GM12878 (cell line): ENCODE measurements around the gene SCAMP1. TPM values are rescaled to one million over a fixed set of nuclear protein-coding genes. Genes with fewer than 3 reads are reported as not detected.

ENCODE experiments used
- ATAC-seq: fragments of 200-7000 bp; cut with Tn5 transposase; 3 replicates; pipeline ENCODE4 v1.9.1; 2020; ENCODE audit warnings: mild to moderate bottlenecking, moderate library complexity
- BruUV-seq: library from RNA; stranded (reverse); fragments of 400-500 nt; replicated peaks from 2 replicates; lab custom pipeline; 2021; lab: Mats Ljungman, UMichigan
- CTCF ChIA-PET: fragments of 300-600 bp; sonication (Branson Sonifier 250); formaldehyde crosslinking; extraction: SDS; loops from one replicate; lab custom pipeline; 2021; ENCODE audit warnings: inconsistent platforms; lab: Yijun Ruan, JAX
- POLR2A ChIA-PET: fragments of 350-600 bp; formaldehyde crosslinking; extraction: SDS; loops from one replicate; lab custom pipeline; 2021; ENCODE audit warnings: inconsistent platforms; lab: Charles Lee
- RAD21 ChIA-PET: fragments of 300-600 bp; sonication (Branson Sonifier 250); formaldehyde crosslinking; loops from one replicate; lab custom pipeline; 2023; ENCODE audit warnings: antibody characterized with exemption; ENCODE audit not compliant: unreplicated experiment; lab: Charles Lee
- SMC1A ChIA-PET: fragments of 300-600 bp; sonication (Branson Sonifier 250); formaldehyde crosslinking; loops from one replicate; lab custom pipeline; 2023; ENCODE audit not compliant: unreplicated experiment, uncharacterized antibody; lab: Charles Lee
- DNase-seq: peaks from one replicate; pipeline ENCODE4 v3.0.0-alpha.2; 2011; ENCODE audit warnings: low read depth, low spot score
- FAIRE-seq: peaks from 3 replicates; lab custom pipeline; 2011; peaks lifted over from hg19 to GRCh38; lab: Jason Lieb, UNC
- H2AFZ ChIP-seq: 2 replicates; pipeline ENCODE4 v1.6.0; 2011; ENCODE audit warnings: low read depth, low read length, control low read depth; ENCODE audit not compliant: control insufficient read depth
- H3K27ac ChIP-seq: 2 replicates; pipeline ENCODE4 v1.5.1; 2011; ENCODE audit warnings: control low read depth; ENCODE audit not compliant: control insufficient read depth, insufficient read depth
- H3K27me3 ChIP-seq, 2 experiments: replicated peaks in 1 of 2; 2 replicates each; pipeline versions ENCODE4 v1.6.0 to v1.6.1; 2011; ENCODE audit warnings: low read length in 1 of 2; ENCODE audit not compliant: control insufficient read depth in 2 of 2, insufficient read depth in 2 of 2
- H3K36me3 ChIP-seq, 2 experiments: 2 replicates each; pipeline ENCODE4 v1.5.1; 2011; ENCODE audit warnings: low read length in 1 of 2; ENCODE audit not compliant: control insufficient read depth in 2 of 2, insufficient read depth in 2 of 2
- H3K4me1 ChIP-seq: 2 replicates; pipeline ENCODE4 v1.6.1; 2011; ENCODE audit warnings: mild to moderate bottlenecking, low read length, moderate library complexity, mixed read lengths; ENCODE audit not compliant: control insufficient read depth, insufficient read depth
- H3K4me2 ChIP-seq: 2 replicates; pipeline ENCODE4 v1.6.0; 2011; ENCODE audit warnings: control low read depth; ENCODE audit not compliant: control insufficient read depth, insufficient read depth
- H3K4me3 ChIP-seq: fragments of 200-600 bp; sonication (generic); 2 replicates; pipeline ENCODE4 v1.5.1; 2016
- H3K79me2 ChIP-seq: 2 replicates; pipeline ENCODE4 v1.6.0; 2011; ENCODE audit warnings: low read length; ENCODE audit not compliant: control insufficient read depth, insufficient read depth
- H3K9ac ChIP-seq: 2 replicates; pipeline ENCODE4 v1.8.0; 2011; ENCODE audit warnings: low read length, control low read depth, mixed read lengths; ENCODE audit not compliant: control insufficient read depth, insufficient read depth
- H3K9me3 ChIP-seq: replicated peaks from 3 replicates; pipeline ENCODE4 v1.5.1; 2011; ENCODE audit warnings: mild to moderate bottlenecking, low read length; ENCODE audit not compliant: control insufficient read depth, insufficient read depth
- H4K20me1 ChIP-seq: 2 replicates; pipeline ENCODE4 v1.6.0; 2011; ENCODE audit not compliant: control insufficient read depth, insufficient read depth
- ASH2L ChIP-seq: fragments of 300-600, 200-600 bp; sonication (generic); IDR thresholded peaks from 2 replicates; pipeline ENCODE4 v1.6.1; 2017; ENCODE audit warnings: low read depth, mild to moderate bottlenecking, borderline replicate concordance
- ATF2 ChIP-seq: IDR thresholded peaks from 2 replicates; pipeline ENCODE4 v1.6.1; 2012; ENCODE audit warnings: low read length, inconsistent platforms
- BHLHE40 ChIP-seq, 2 experiments: fragments of 450-650 bp in 1 of 2; IDR thresholded peaks; 2 replicates each; pipeline ENCODE4 v1.6.1; 2011 to 2017; ENCODE audit warnings: low read depth in 2 of 2, borderline replicate concordance in 1 of 2, improper control_type of control experiment in 1 of 2, low read length in 1 of 2, mild to moderate bottlenecking in 1 of 2
- CREM ChIP-seq: IDR thresholded peaks from 2 replicates; pipeline ENCODE4 v1.6.1; 2014; ENCODE audit warnings: antibody characterized with exemption, low read depth
- DPF2 ChIP-seq: fragments of 450-650 bp; IDR thresholded peaks from 2 replicates; pipeline ENCODE4 v1.6.1; 2017; ENCODE audit warnings: mild to moderate bottlenecking
- E2F8 ChIP-seq: fragments of 450-650 bp; IDR thresholded peaks from 2 replicates; pipeline ENCODE4 v1.6.1; 2018; ENCODE audit warnings: mild to moderate bottlenecking, low read depth, moderate library complexity; ENCODE audit not compliant: partially characterized antibody
- IKZF2 ChIP-seq, 2 experiments: fragments of 450-650 bp; IDR thresholded peaks; 2 replicates each; pipeline ENCODE4 v1.6.1; 2017; ENCODE audit warnings: mild to moderate bottlenecking in 2 of 2, moderate library complexity in 2 of 2
- MTA2 ChIP-seq: fragments of 450-650 bp; IDR thresholded peaks from 2 replicates; pipeline ENCODE4 v1.6.1; 2016; ENCODE audit warnings: low read depth, mild to moderate bottlenecking, moderate library complexity
- PAX8 ChIP-seq: fragments of 450-650 bp; IDR thresholded peaks from 2 replicates; pipeline ENCODE4 v1.6.1; 2017; ENCODE audit warnings: mild to moderate bottlenecking, moderate library complexity
- POU2F2 ChIP-seq: IDR thresholded peaks from 3 replicates; pipeline ENCODE4 v1.6.1; 2011; ENCODE audit warnings: low read depth, mild to moderate bottlenecking, low read length, borderline replicate concordance
- RB1 ChIP-seq: fragments of 450-650 bp; formaldehyde crosslinking; IDR thresholded peaks from 2 replicates; pipeline ENCODE4 v1.6.1; 2017; ENCODE audit warnings: mild to moderate bottlenecking, borderline replicate concordance
- SMC3 ChIP-seq: IDR thresholded peaks from 2 replicates; pipeline ENCODE4 v1.6.1; 2011; ENCODE audit warnings: low read length, improper control_type of control experiment, borderline replicate concordance
- ZBTB11 ChIP-seq: fragments of 450-650 bp; formaldehyde crosslinking; IDR thresholded peaks from 2 replicates; pipeline ENCODE4 v1.5.0; 2022; ENCODE audit warnings: mild to moderate bottlenecking, missing genetic modification characterization
- ZNF274 ChIP-seq: IDR thresholded peaks from one replicate; pipeline ENCODE4 v1.8.0; 2011; ENCODE audit not compliant: insufficient read length, insufficient read depth
- ZZZ3 ChIP-seq: IDR thresholded peaks from 2 replicates; pipeline ENCODE4 v1.6.1; 2011; ENCODE audit warnings: low read depth; ENCODE audit not compliant: control insufficient read depth, insufficient read length
- WGBS: methylation state at CpG from one replicate; pipeline ENCODE4 v1.1.6; 2016; ENCODE audit warnings: low lambda C conversion rate; ENCODE audit not compliant: insufficient replicate concordance, insufficient coverage; ENCODE audit errors: missing lambda C conversion rate; 5-methylcytosine and 5-hydroxymethylcytosine counted together
- in situ Hi-C: fragments of 300-500 bp; cut with MboI; formaldehyde crosslinking; loops from 9 replicates; pipeline ENCODE4 v1.14.3; 2018; ENCODE audit warnings: mixed read lengths
- intact Hi-C: fragments of 100-400 bp; cut with micrococcal nuclease; formaldehyde crosslinking; loops from one replicate; pipeline ENCODE4 v1.14.2; 2022; ENCODE audit not compliant: unreplicated experiment
- polyA plus RNA-seq, 11 experiments: library from polyadenylated mRNA; depleted of rRNA in 4 of 11; unstranded in 6 of 11; stranded (reverse) in 5 of 11; fragments of >200 nt; fragmentation: Nextera tagmentation in 4 of 11; fragmentation: Illumina TruSeq in 1 of 11; extraction: Ambion mirVana in 4 of 11; extraction: Trizol in 1 of 11; gene quantifications; 1 replicate in 1 of 11; 2 replicates in 10 of 11; pipeline versions ENCODE4 v1.2.1 to v1.2.3, GENCODE V29; 2011 to 2016; ENCODE audit warnings: inconsistent platforms in 2 of 11, missing spikeins in 2 of 11, low read depth in 1 of 11
- total RNA-seq, 4 experiments: library from RNA; depleted of rRNA in 3 of 4; stranded (reverse); fragments of >200 nt in 3 of 4; fragmentation: Illumina TruSeq in 1 of 4; extraction: Trizol in 1 of 4; gene quantifications; 2 replicates each; pipeline versions ENCODE4 v1.2.1 to v1.2.3, GENCODE V29; 2013 to 2021

SCAMP1 gene
- total and polyA plus RNA-seq, 10 of the 15 experiments (the other 5 are each of a cell fraction or from before 2014, with no cell fraction given), result 6.4 to 27.9 (median 20.0) TPM

- H3K4me2 ChIP-seq, result no peak overlapping the region
- ChIA-PET RAD21 (no interaction called here), SMC1A (interaction anchor here (1.1 kb wide), 1 partner anchor 18 kb away, joined by 3 read pairs; no protein-coding TSS in a partner anchor)
- no peaks in the 10 kb centered on the region; a peak in 1 of 4 replicates for H3K36me3 ChIP-seq
- H3K27me3 ChIP-seq, result no peaks in the 10 kb centered on the region
- no peaks in the 10 kb centered on the region; the same call in 2 of the 3 replicates for H3K9me3 ChIP-seq
- no peaks in the 10 kb centered on the region for H3K79me2 ChIP-seq
- no peak for TF ChIP-seq ZZZ3
- TF ChIP-seq SMC3, result no peak
- no peak for TF ChIP-seq ZNF274
- no peak for TF ChIP-seq BHLHE40 (IDR thresholded peaks at IDR 0.05; ENCODE audit: borderline replicate concordance in 1 of 2, low read depth in 2 of 2, low read length in 1 of 2)
- no peak for TF ChIP-seq PAX8
- no peak for TF ChIP-seq RB1
- TF ChIP-seq POU2F2, result no peak
- TF ChIP-seq MTA2, result no peak
- TF ChIP-seq CREM, result no peak
- no peak for TF ChIP-seq IKZF2 (IDR thresholded peaks at IDR 0.05)
- no peak for TF ChIP-seq DPF2
- no peak for TF ChIP-seq ATF2
- TF ChIP-seq ZBTB11 (CRISPR knock-in tag), result no peak
- no peak for TF ChIP-seq E2F8
- no peak for TF ChIP-seq ASH2L
- TF ChIP-seq, all 136 proteins: peak for 0
- Histone ChIP-seq H3K4me3 (no peak overlapping the region), H3K4me1 (no peaks in the 10 kb centered on the region), H3K27ac (no peak overlapping the region), H4K20me1 (no peaks in the 10 kb centered on the region), H2AFZ (no peak overlapping the region), H3K9ac (no peak overlapping the region)
- intact Hi-C loops, result no loop called here
- ATAC-seq (no peak), FAIRE-seq (no peak), DNase-seq (no peak)
- in situ Hi-C loops, result no loop called here
- POLR2A ChIA-PET, result no interaction called here
- CTCF ChIA-PET, result interaction anchor here (0.7 to 1.3 kb wide), 2 partner anchors 20 to 46 kb away, joined by 4 to 6 read pairs; no protein-coding TSS in a partner anchor
- 48% methylated on average over 2 of the region's 3 CpGs for WGBS
- no TSS peak for BruUV-seq
Observed at GRCh38 chr5:78447775-78448424, 87.5 kb downstream of the SCAMP1 start.
